Measurements from ENCODE around the gene PSMB7.

Gene PSMB7

GRCh38 chr9:124343533-124344290, 71.5 kb downstream of the PSMB7 start:
- DNase-seq: no peak

GRCh38 chr9:124342776-124343485, 72.3 kb downstream of the PSMB7 start:
- no peak for DNase-seq

- DNase-seq: no peak
These were observed 72.9 kb downstream of the PSMB7 start for GRCh38 chr9:124342402-124342775.

GRCh38 chr9:124341455-124342170, 73.6 kb downstream of the PSMB7 start:
- no peak for DNase-seq

GRCh38 chr9:124340219-124341069, 74.8 kb downstream of the PSMB7 start:
- no peak for DNase-seq

GRCh38 chr9:124339603-124340146, 75.6 kb downstream of the PSMB7 start:
- DNase-seq: no peak

- no peak for DNase-seq
These were observed 77.7 kb downstream of the PSMB7 start for GRCh38 chr9:124337562-124337961.

GRCh38 chr9:124335320-124335707, 79.9 kb downstream of the PSMB7 start:
- DNase-seq: no peak

GRCh38 chr9:124334568-124335319, 80.5 kb downstream of the PSMB7 start:
- no peak for DNase-seq

- DNase-seq: no peak
These were observed 82.1 kb downstream of the PSMB7 start for GRCh38 chr9:124333203-124333579.

- no peak for DNase-seq
These were observed 82.7 kb downstream of the PSMB7 start for GRCh38 chr9:124332361-124333202.

- no peak for DNase-seq
These were observed 83.7 kb downstream of the PSMB7 start for GRCh38 chr9:124331580-124331979.

- DNase-seq: no peak
These were observed 85.1 kb downstream of the PSMB7 start for GRCh38 chr9:124330011-124330697.

GRCh38 chr9:124329206-124329792, 85.9 kb downstream of the PSMB7 start:
- no peak for DNase-seq

- no peak for DNase-seq
These were observed 87.0 kb downstream of the PSMB7 start for GRCh38 chr9:124328285-124328684.

- DNase-seq: no peak
These were observed 87.8 kb downstream of the PSMB7 start for GRCh38 chr9:124327491-124327890.

GRCh38 chr9:124326378-124326777, 88.9 kb downstream of the PSMB7 start:
- no peak for DNase-seq

GRCh38 chr9:124325816-124326215, 89.4 kb downstream of the PSMB7 start:
- DNase-seq: no peak

- DNase-seq: no peak
These were observed 91.3 kb downstream of the PSMB7 start for GRCh38 chr9:124323904-124324303.
